Liver (tissue), 9 donors: ENCODE results near the gene BNC2. TPM values are rescaled to one million over a fixed set of nuclear protein-coding genes. Genes with fewer than 3 reads are reported as not detected.

Source experiments
- DNase-seq: peaks from one replicate; pipeline ENCODE4 v3.0.0-alpha.2; 2017; ENCODE audit warnings: low spot score
- H3K27ac ChIP-seq, 2 donors: one replicate each; pipeline ENCODE4 v1.7.0; 2013; ENCODE audit warnings: inconsistent platforms in 2 of 2, low read length in 2 of 2, control low read depth in 1 of 2, low read depth in 1 of 2, mild to moderate bottlenecking in 1 of 2
- H3K27me3 ChIP-seq, 4 donors: one replicate each; pipeline versions ENCODE4 v1.6.1 to v1.7.0; 2013; ENCODE audit warnings: low read length in 3 of 4, inconsistent platforms in 1 of 4, mild to moderate bottlenecking in 1 of 4, moderate library complexity in 1 of 4; ENCODE audit not compliant: control insufficient read depth in 4 of 4, insufficient read depth in 4 of 4
- H3K36me3 ChIP-seq, 4 donors: one replicate each; pipeline versions ENCODE4 v1.6.1 to v1.7.0; 2013; ENCODE audit warnings: low read length in 3 of 4, mild to moderate bottlenecking in 3 of 4, low read depth in 1 of 4, moderate library complexity in 1 of 4; ENCODE audit not compliant: control insufficient read depth in 4 of 4, insufficient read depth in 3 of 4
- H3K4me1 ChIP-seq, 4 donors: one replicate each; pipeline versions ENCODE4 v1.6.1 to v1.7.0; 2013; ENCODE audit warnings: low read length in 3 of 4, mild to moderate bottlenecking in 3 of 4, moderate library complexity in 1 of 4; ENCODE audit not compliant: control insufficient read depth in 4 of 4, insufficient read depth in 4 of 4
- H3K4me3 ChIP-seq, 3 donors: one replicate each; pipeline versions ENCODE4 v1.6.1 to v1.7.0; 2013; ENCODE audit warnings: low read length in 3 of 3, control low read depth in 1 of 3, low read depth in 1 of 3, mild to moderate bottlenecking in 1 of 3
- H3K9ac ChIP-seq, 2 donors: one replicate each; pipeline ENCODE4 v1.7.0; 2013; ENCODE audit warnings: low read length in 2 of 2, mild to moderate bottlenecking in 2 of 2, moderate library complexity in 2 of 2, control low read depth in 1 of 2, low read depth in 1 of 2
- H3K9me3 ChIP-seq, 4 donors: one replicate each; pipeline versions ENCODE4 v1.6.1 to v1.7.0; 2013; ENCODE audit warnings: low read length in 3 of 4; ENCODE audit not compliant: control insufficient read depth in 4 of 4
- EGR1 ChIP-seq, 2 donors: IDR thresholded peaks; 2 replicates each; pipeline ENCODE4 v1.6.1; 2016 to 2018; ENCODE audit warnings: antibody characterized with exemption in 2 of 2, low read depth in 2 of 2
- FOXA1 ChIP-seq: IDR thresholded peaks from 2 replicates; pipeline ENCODE4 v1.6.1; 2016; ENCODE audit warnings: antibody characterized with exemption
- FOXA2 ChIP-seq: IDR thresholded peaks from 2 replicates; pipeline ENCODE4 v1.6.1; 2016; ENCODE audit warnings: antibody characterized with exemption
- GABPA ChIP-seq, 2 donors: IDR thresholded peaks in 1 of 2; conservative IDR thresholded peaks in 1 of 2; 2 replicates each; pipeline ENCODE4 v1.6.1; 2016; ENCODE audit warnings: antibody characterized with exemption in 2 of 2, mild to moderate bottlenecking in 1 of 2, moderate library complexity in 1 of 2
- HNF4A ChIP-seq, 2 donors: conservative IDR thresholded peaks; 2 replicates each; pipeline ENCODE4 v1.6.1; 2016; ENCODE audit warnings: antibody characterized with exemption in 2 of 2, mild to moderate bottlenecking in 2 of 2
- JUND ChIP-seq, 2 donors: IDR thresholded peaks; 2 replicates each; pipeline ENCODE4 v1.6.1; 2016; ENCODE audit warnings: antibody characterized with exemption in 2 of 2
- NR2F2 ChIP-seq: IDR thresholded peaks from 2 replicates; pipeline ENCODE4 v1.6.1; 2016; ENCODE audit warnings: antibody characterized with exemption
- RAD21 ChIP-seq, 2 donors: IDR thresholded peaks; 2 replicates each; pipeline ENCODE4 v1.6.1; 2016; ENCODE audit warnings: antibody characterized with exemption in 2 of 2, mild to moderate bottlenecking in 2 of 2
- RXRA ChIP-seq, 2 donors: IDR thresholded peaks; 2 replicates each; pipeline ENCODE4 v1.6.1; 2017 to 2018; ENCODE audit warnings: antibody characterized with exemption in 2 of 2, mild to moderate bottlenecking in 1 of 2
- TAF1 ChIP-seq: conservative IDR thresholded peaks from 2 replicates; pipeline ENCODE4 v1.6.1; 2016; ENCODE audit warnings: antibody characterized with exemption, mild to moderate bottlenecking
- YY1 ChIP-seq: IDR thresholded peaks from 2 replicates; pipeline ENCODE4 v1.6.1; 2016; ENCODE audit warnings: antibody characterized with exemption, mild to moderate bottlenecking
- WGBS: extraction: QIAGEN DNeasy Blood & Tissue Kit; methylation state at CpG from one replicate; pipeline ENCODE4 v1.1.7; 2013; 5-methylcytosine and 5-hydroxymethylcytosine counted together
- polyA plus RNA-seq, 2 donors: library from polyadenylated mRNA; stranded (reverse) in 1 of 2; unstranded in 1 of 2; fragments of 200-250 nt in 1 of 2; fragments of >200 nt in 1 of 2; fragmentation: Nextera tagmentation in 1 of 2; extraction: Ambion mirVana in 1 of 2; gene quantifications; one replicate each; pipeline versions ENCODE4 v1.2.1 to v1.2.3, GENCODE V29; 2013 to 2015
- total RNA-seq, 2 donors: library from RNA; depleted of rRNA; stranded (reverse); fragments of >200 nt; gene quantifications; one replicate each; pipeline ENCODE4 v1.2.3, GENCODE V29; 2014
- TF ChIP-seq, protein P1 (sequence below): IDR thresholded peaks from 2 replicates; pipeline ENCODE4 v1.6.1; 2016; ENCODE audit warnings: antibody characterized with exemption
- TF ChIP-seq, protein P2 (sequence below): IDR thresholded peaks from 2 replicates; pipeline ENCODE4 v1.6.1; 2016; ENCODE audit warnings: antibody characterized with exemption
- TF ChIP-seq, protein P3 (sequence below): IDR thresholded peaks from 2 replicates; pipeline ENCODE4 v1.6.1; 2016; ENCODE audit warnings: antibody characterized with exemption, mild to moderate bottlenecking
- TF ChIP-seq, protein P4 (sequence below): fragments of 150-350 bp; IDR thresholded peaks from 2 replicates; pipeline ENCODE4 v1.5.1; 2017; ENCODE audit warnings: improper control_type of control experiment, low read depth, low read length; ENCODE audit not compliant: missing input control
- TF ChIP-seq, protein P5 (sequence below): IDR thresholded peaks from 2 replicates; pipeline ENCODE4 v1.6.1; 2016; ENCODE audit warnings: antibody characterized with exemption
- donor health status: healthy.
- donor health status: healthy.
- donor health status: healthy.
- donor health status: healthy.
- donor health status: healthy.

The BNC2 gene
- total and polyA plus RNA-seq, 4 donors, result 0.07 to 0.67 (median 0.08) TPM

- TF ChIP-seq NR2F2 (no peak), RXRA (IDR thresholded peaks at IDR 0.05) (no peak), YY1 (no peak), FOXA1 (no peak), GABPA (IDR thresholded peaks at IDR 0.05 in 1 of 2, conservative IDR thresholded peaks at IDR 0.05 in 1 of 2) (no peak), FOXA2 (no peak), HNF4A (conservative IDR thresholded peaks at IDR 0.05) (no peak), RAD21 (IDR thresholded peaks at IDR 0.05) (no peak), TAF1 (no peak), JUND (IDR thresholded peaks at IDR 0.05) (no peak)
- TF ChIP-seq, protein P1, sequence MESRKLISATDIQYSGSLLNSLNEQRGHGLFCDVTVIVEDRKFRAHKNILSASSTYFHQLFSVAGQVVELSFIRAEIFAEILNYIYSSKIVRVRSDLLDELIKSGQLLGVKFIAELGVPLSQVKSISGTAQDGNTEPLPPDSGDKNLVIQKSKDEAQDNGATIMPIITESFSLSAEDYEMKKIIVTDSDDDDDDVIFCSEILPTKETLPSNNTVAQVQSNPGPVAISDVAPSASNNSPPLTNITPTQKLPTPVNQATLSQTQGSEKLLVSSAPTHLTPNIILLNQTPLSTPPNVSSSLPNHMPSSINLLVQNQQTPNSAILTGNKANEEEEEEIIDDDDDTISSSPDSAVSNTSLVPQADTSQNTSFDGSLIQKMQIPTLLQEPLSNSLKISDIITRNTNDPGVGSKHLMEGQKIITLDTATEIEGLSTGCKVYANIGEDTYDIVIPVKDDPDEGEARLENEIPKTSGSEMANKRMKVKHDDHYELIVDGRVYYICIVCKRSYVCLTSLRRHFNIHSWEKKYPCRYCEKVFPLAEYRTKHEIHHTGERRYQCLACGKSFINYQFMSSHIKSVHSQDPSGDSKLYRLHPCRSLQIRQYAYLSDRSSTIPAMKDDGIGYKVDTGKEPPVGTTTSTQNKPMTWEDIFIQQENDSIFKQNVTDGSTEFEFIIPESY, result no peak
- TF ChIP-seq, protein P2, sequence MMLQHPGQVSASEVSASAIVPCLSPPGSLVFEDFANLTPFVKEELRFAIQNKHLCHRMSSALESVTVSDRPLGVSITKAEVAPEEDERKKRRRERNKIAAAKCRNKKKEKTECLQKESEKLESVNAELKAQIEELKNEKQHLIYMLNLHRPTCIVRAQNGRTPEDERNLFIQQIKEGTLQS, result no peak
- TF ChIP-seq, protein P3, sequence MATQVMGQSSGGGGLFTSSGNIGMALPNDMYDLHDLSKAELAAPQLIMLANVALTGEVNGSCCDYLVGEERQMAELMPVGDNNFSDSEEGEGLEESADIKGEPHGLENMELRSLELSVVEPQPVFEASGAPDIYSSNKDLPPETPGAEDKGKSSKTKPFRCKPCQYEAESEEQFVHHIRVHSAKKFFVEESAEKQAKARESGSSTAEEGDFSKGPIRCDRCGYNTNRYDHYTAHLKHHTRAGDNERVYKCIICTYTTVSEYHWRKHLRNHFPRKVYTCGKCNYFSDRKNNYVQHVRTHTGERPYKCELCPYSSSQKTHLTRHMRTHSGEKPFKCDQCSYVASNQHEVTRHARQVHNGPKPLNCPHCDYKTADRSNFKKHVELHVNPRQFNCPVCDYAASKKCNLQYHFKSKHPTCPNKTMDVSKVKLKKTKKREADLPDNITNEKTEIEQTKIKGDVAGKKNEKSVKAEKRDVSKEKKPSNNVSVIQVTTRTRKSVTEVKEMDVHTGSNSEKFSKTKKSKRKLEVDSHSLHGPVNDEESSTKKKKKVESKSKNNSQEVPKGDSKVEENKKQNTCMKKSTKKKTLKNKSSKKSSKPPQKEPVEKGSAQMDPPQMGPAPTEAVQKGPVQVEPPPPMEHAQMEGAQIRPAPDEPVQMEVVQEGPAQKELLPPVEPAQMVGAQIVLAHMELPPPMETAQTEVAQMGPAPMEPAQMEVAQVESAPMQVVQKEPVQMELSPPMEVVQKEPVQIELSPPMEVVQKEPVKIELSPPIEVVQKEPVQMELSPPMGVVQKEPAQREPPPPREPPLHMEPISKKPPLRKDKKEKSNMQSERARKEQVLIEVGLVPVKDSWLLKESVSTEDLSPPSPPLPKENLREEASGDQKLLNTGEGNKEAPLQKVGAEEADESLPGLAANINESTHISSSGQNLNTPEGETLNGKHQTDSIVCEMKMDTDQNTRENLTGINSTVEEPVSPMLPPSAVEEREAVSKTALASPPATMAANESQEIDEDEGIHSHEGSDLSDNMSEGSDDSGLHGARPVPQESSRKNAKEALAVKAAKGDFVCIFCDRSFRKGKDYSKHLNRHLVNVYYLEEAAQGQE, result no peak
- Histone ChIP-seq H3K27ac (no peak overlapping the region), H3K9me3 (no peaks in the 10 kb centered on the region), H3K36me3 (no peaks in the 10 kb centered on the region), H3K27me3 (no peaks in the 10 kb centered on the region), H3K4me1 (no peaks in the 10 kb centered on the region), H3K9ac (no peak overlapping the region), H3K4me3 (no peak overlapping the region)
- 72% methylated on average over 7 of the region's 7 CpGs for WGBS
- no peak for DNase-seq
These were observed 250.5 kb downstream of the BNC2 start for GRCh38 chr9:16619914-16620520.

DNA sequence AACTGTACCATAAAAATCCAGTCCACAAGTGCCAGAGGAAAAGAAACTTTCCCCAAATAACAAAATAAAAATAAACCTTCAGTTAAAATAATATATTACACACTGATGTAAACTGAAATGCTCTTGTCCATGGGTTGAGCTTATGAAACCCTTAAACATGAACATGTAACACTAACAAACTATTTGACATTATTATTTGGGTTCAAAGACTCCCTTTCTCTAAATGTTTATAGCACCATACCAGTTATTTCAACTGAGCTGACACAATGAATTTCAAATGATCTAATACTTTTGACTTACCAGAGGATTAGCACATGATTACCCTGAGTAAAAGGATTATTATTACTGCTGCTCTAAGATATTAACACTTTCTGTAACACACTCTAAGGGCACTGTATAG, 251.1 kb downstream of the BNC2 start:
- TF ChIP-seq GABPA (IDR thresholded peaks at IDR 0.05 in 1 of 2, conservative IDR thresholded peaks at IDR 0.05 in 1 of 2) (no peak), JUND (IDR thresholded peaks at IDR 0.05) (no peak), EGR1 (IDR thresholded peaks at IDR 0.05; ENCODE audit: low read depth in 2 of 2) (no peak), YY1 (no peak), NR2F2 (no peak)
- TF ChIP-seq, protein P4, sequence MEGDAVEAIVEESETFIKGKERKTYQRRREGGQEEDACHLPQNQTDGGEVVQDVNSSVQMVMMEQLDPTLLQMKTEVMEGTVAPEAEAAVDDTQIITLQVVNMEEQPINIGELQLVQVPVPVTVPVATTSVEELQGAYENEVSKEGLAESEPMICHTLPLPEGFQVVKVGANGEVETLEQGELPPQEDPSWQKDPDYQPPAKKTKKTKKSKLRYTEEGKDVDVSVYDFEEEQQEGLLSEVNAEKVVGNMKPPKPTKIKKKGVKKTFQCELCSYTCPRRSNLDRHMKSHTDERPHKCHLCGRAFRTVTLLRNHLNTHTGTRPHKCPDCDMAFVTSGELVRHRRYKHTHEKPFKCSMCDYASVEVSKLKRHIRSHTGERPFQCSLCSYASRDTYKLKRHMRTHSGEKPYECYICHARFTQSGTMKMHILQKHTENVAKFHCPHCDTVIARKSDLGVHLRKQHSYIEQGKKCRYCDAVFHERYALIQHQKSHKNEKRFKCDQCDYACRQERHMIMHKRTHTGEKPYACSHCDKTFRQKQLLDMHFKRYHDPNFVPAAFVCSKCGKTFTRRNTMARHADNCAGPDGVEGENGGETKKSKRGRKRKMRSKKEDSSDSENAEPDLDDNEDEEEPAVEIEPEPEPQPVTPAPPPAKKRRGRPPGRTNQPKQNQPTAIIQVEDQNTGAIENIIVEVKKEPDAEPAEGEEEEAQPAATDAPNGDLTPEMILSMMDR, result no peak
- TF ChIP-seq, protein P3, result no peak
- TF ChIP-seq, protein P5, sequence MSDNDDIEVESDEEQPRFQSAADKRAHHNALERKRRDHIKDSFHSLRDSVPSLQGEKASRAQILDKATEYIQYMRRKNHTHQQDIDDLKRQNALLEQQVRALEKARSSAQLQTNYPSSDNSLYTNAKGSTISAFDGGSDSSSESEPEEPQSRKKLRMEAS, result no peak
- Histone ChIP-seq H3K4me3 (no peak overlapping the region), H3K9me3 (no peaks in the 10 kb centered on the region), H3K4me1 (no peaks in the 10 kb centered on the region), H3K36me3 (no peaks in the 10 kb centered on the region), H3K27ac (no peak overlapping the region), H3K9ac (no peak overlapping the region), H3K27me3 (no peaks in the 10 kb centered on the region)
- no peak for DNase-seq
